ENCODE results near the gene PHC2. TPM values are rescaled to one million over a fixed set of nuclear protein-coding genes. Genes with fewer than 3 reads are reported as not detected.

PHC2 gene, protein sequence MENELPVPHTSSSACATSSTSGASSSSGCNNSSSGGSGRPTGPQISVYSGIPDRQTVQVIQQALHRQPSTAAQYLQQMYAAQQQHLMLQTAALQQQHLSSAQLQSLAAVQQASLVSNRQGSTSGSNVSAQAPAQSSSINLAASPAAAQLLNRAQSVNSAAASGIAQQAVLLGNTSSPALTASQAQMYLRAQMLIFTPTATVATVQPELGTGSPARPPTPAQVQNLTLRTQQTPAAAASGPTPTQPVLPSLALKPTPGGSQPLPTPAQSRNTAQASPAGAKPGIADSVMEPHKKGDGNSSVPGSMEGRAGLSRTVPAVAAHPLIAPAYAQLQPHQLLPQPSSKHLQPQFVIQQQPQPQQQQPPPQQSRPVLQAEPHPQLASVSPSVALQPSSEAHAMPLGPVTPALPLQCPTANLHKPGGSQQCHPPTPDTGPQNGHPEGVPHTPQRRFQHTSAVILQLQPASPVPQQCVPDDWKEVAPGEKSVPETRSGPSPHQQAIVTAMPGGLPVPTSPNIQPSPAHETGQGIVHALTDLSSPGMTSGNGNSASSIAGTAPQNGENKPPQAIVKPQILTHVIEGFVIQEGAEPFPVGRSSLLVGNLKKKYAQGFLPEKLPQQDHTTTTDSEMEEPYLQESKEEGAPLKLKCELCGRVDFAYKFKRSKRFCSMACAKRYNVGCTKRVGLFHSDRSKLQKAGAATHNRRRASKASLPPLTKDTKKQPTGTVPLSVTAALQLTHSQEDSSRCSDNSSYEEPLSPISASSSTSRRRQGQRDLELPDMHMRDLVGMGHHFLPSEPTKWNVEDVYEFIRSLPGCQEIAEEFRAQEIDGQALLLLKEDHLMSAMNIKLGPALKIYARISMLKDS
- 58.2 TPM for polyA plus RNA-seq
- long read RNA-seq, donor 1, transcript PHC2-202 (7 exons, 2,550 nt), result major isoform, 5 of 5 reads
- long read RNA-seq, donor 1, partial matches to known transcripts, result 0 of 5 reads
- long read RNA-seq, donor 1, other reads (novel, unspliced or antisense), result 0 of 5 reads
- long read RNA-seq, donor 2, transcript PHC2-202 (7 exons, 2,550 nt), result major isoform, 13 of 13 reads
- long read RNA-seq, donor 2, partial matches to known transcripts, result 0 of 13 reads
- long read RNA-seq, donor 2, other reads (novel, unspliced or antisense), result 0 of 13 reads
- long read RNA-seq, donor 3, result 0 reads
- long read RNA-seq, donor 4, partial matches to known transcripts, result 0 of 1 reads
- long read RNA-seq, donor 4, other reads (novel, unspliced or antisense), result 0 of 1 reads
- long read RNA-seq, donor 5, transcript PHC2-202 (7 exons, 2,550 nt), result major isoform, 8 of 8 reads
- long read RNA-seq, donor 5, partial matches to known transcripts, result 0 of 8 reads
- long read RNA-seq, donor 5, other reads (novel, unspliced or antisense), result 0 of 8 reads
- long read RNA-seq, donor 6, transcript PHC2-202 (7 exons, 2,550 nt), result major isoform, 6 of 11 reads
- long read RNA-seq, donor 6, partial matches to known transcripts, result 0 of 11 reads
- long read RNA-seq, donor 6, other reads (novel, unspliced or antisense), result 5 of 11 reads
- long read RNA-seq, donor 7, partial matches to known transcripts, result 0 of 5 reads
- long read RNA-seq, donor 7, other reads (novel, unspliced or antisense), result 0 of 5 reads
- long read RNA-seq, donor 8, transcript PHC2-202 (7 exons, 2,550 nt), result major isoform, 15 of 20 reads
- long read RNA-seq, donor 8, partial matches to known transcripts, result 0 of 20 reads
- long read RNA-seq, donor 8, other reads (novel, unspliced or antisense), result 5 of 20 reads
- long read RNA-seq, donor 9, transcript PHC2-202 (7 exons, 2,550 nt), result major isoform, 6 of 7 reads
- long read RNA-seq, donor 9, partial matches to known transcripts, result 0 of 7 reads
- long read RNA-seq, donor 9, other reads (novel, unspliced or antisense), result 0 of 7 reads
- long read RNA-seq, donor 10, transcript PHC2-202 (7 exons, 2,550 nt), result major isoform, 7 of 8 reads
- long read RNA-seq, donor 10, partial matches to known transcripts, result 0 of 8 reads
- long read RNA-seq, donor 10, other reads (novel, unspliced or antisense), result 0 of 8 reads
- long read RNA-seq, donor 11, transcript PHC2-202 (7 exons, 2,550 nt), result major isoform, 8 of 9 reads
- long read RNA-seq, donor 11, partial matches to known transcripts, result 0 of 9 reads
- long read RNA-seq, donor 11, other reads (novel, unspliced or antisense), result 0 of 9 reads

DNA sequence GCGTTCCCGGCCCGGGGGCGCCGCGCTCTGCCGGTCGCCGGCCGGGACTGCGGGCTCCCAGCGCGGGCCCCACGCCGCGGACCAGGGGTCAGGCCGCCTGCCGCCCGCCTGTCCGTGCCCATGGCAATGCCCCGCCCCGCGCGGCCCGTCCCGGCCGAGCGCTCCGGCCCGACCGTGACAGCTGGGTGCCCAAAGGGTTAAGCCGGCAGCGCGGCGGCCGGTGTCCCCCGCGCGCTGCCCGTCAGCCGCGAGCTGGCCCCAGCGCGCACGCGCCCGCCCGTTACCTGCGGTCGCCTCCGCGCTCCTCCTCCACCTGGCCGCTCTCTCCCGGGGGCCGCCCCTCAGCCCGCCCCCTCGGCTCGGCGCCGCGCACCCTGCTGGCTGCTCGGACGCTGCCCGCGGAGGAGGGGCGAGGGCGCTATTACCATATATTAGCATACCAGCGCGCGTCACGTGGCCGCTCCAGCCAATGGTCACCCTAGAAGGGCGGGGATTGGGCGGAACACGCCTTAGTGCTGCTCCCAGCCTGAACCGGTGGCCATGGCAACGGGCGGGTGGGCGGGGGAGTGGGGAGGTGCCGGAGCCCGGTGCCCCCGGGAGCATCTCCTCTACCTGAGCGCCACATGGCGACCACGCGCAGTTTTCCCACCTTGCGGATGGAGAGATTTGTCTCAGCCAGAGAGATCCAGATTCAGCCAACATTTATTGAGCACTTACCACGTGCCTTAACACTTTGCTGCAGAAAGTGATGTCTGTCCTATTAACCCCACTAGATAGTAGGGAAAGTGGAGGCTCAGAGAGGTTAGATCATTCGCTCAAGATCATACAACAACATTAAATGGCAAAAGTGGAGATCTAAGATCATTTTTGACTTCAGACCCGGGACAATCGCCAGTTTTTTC is at the start of gene PHC2:
PHC2 (minus strand) TSS at position 404 of the 902 bp plus-strand sequence. CDS start 55,556 bp downstream, outside the sequence.
- Histone ChIP-seq H3K4me3 (ENCODE audit: low read length) (peak within 1 kb of the TSS; percentile 53), H3K27ac (ENCODE audit: low read length) (peak within 1 kb of the TSS; percentile 24), H3K9me3 (ENCODE audit: control insufficient read depth, low read depth, low read length) (no peaks in the 10 kb centered on the region), H3K27me3 (ENCODE audit: control insufficient read depth, insufficient read depth, low read length) (peaks cover 3% of the 10 kb centered on the region), H3K36me3 (ENCODE audit: control insufficient read depth, insufficient read depth, low read length) (no peaks in the 10 kb centered on the region), H3K4me1 (ENCODE audit: control insufficient read depth, insufficient read depth, low read length) (peaks cover 21% of the 10 kb centered on the region)
- no CpG with 5 or more reads among the region's 91 CpGs for WGBS (ENCODE audit: insufficient coverage, low lambda C conversion rate)
- peak; percentile 97 to 98 for DNase-seq

DNA sequence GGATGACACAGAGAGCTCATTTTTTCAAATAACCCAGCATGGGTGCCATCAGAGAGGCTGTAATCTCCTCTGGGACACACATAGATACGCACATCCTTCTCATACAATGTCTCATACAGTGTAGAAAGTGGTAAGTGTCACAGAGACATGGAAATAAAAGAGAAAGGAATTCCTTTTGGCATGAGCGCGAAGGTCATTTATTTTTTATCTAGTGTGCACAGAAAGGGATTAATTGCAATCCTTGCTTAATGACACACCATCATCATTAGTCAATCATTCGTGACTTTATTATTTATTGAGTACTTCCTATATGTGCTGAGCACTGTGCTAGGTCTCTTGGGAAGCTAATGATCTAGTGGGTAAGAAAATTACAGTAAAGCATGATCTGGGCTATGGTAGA is 46.6 kb upstream of the PHC2 start:
- Histone ChIP-seq H3K4me3 (ENCODE audit: low read length) (no peak overlapping the region), H3K27me3 (ENCODE audit: control insufficient read depth, insufficient read depth, low read length) (no peaks in the 10 kb centered on the region), H3K27ac (ENCODE audit: low read length) (no peak overlapping the region), H3K4me1 (ENCODE audit: control insufficient read depth, insufficient read depth, low read length) (no peaks in the 10 kb centered on the region), H3K36me3 (ENCODE audit: control insufficient read depth, insufficient read depth, low read length) (peaks cover 10% of the 10 kb centered on the region), H3K9me3 (ENCODE audit: control insufficient read depth, low read depth, low read length) (no peaks in the 10 kb centered on the region)
- DNase-seq, result no peak
- WGBS (ENCODE audit: insufficient coverage, low lambda C conversion rate), result 66% methylated on average over 3 of the region's 4 CpGs

DNA sequence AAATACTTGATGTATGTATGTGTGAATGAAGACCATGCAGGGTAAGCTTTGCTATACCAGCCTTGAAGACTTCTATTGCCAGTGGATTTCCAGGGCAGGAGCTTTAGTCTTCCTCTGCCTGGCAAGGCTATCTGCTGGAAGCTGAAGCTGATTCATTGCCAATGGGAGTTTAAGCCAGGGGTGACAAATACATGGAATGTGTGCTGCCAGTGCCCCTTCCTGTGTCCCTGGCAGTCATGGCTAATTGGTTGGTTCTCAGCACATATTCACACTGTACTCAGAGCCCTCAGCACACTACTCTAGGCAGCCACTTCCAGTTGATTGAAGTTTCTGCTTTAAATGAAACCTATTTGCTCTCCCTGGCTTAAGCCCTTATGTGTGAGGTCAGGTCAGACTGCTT is 43.0 kb upstream of the PHC2 start:
- no peak for DNase-seq
- H3K27me3 ChIP-seq (ENCODE audit: control insufficient read depth, insufficient read depth, low read length), result no peaks in the 10 kb centered on the region
- no peak overlapping the region for H3K4me3 ChIP-seq (ENCODE audit: low read length)
- H3K27ac ChIP-seq (ENCODE audit: low read length), result no peak overlapping the region
- H3K4me1 ChIP-seq (ENCODE audit: control insufficient read depth, insufficient read depth, low read length), result no peaks in the 10 kb centered on the region
- H3K9me3 ChIP-seq (ENCODE audit: control insufficient read depth, low read depth, low read length), result no peaks in the 10 kb centered on the region
- no peaks in the 10 kb centered on the region for H3K36me3 ChIP-seq (ENCODE audit: control insufficient read depth, insufficient read depth, low read length)

DNA sequence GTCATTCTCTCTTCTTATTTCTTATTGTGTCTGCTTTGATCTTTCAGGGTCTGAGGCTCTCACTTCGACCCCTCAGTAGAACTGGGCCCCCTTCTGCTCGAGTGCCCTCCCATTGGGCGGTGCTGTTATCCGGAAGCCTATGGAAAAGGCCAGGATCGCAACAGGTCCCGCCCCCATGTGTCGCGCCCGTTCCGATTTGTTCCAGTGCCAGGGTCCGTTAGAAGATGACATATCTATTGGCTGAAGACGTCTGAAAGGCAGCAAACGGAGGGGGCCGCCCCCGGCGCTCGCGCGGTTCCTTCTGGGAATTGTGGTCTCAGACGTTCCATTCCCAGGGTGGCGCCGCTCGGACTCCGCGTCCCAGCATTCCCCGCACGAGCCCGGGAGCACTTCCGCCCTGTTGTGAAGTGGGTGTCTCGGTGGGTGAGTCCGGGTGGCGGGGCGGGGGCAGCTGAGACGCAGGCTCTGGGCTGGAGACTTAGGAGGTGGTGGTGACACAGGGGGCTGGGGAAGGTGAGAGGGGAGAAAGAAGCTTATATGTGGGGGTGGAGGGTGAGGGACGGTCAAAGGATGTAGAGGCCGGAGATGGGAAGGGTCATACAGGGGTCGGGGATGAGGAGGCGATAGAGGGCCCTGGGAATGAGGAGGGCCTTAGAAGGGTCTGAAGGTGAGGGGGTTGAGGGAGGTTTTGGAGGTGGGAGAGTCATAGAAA is 41.5 kb upstream of the PHC2 start, which contains the start of gene ZSCAN20:
ZSCAN20 (plus strand) TSS at position 377 of the 712 bp plus-strand sequence. CDS start 6,644 bp downstream, outside the sequence.
- DNase-seq, result peak; percentile 97 to 99
- Histone ChIP-seq H3K27ac (ENCODE audit: low read length) (no peak within 1 kb of the TSS), H3K4me3 (ENCODE audit: low read length) (peak within 1 kb of the TSS; percentile 64), H3K36me3 (ENCODE audit: control insufficient read depth, insufficient read depth, low read length) (no peaks in the 10 kb centered on the region), H3K9me3 (ENCODE audit: control insufficient read depth, low read depth, low read length) (no peaks in the 10 kb centered on the region), H3K4me1 (ENCODE audit: control insufficient read depth, insufficient read depth, low read length) (no peaks in the 10 kb centered on the region), H3K27me3 (ENCODE audit: control insufficient read depth, insufficient read depth, low read length) (no peaks in the 10 kb centered on the region)
- WGBS (ENCODE audit: insufficient coverage, low lambda C conversion rate), result no CpG with 5 or more reads among the region's 38 CpGs

DNA sequence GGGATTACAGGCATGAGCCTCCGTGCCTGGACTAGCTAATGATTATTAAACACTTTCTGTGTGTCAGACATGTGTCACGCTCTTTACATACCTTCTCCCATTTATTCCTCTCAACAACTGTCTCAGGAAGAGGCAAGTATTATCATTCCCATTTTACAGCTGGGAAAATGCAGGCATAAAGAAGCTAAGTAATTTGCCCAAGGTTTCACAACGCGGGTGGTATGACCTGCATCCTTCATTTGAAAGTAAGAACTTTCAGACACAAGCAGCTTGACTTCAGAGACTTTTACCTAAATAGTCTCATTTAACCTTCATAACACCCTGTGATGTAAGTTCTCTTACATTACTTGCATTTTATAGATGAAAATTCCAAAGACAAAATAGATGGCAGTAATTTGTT is 40.5 kb upstream of the PHC2 start:
- Histone ChIP-seq H3K36me3 (ENCODE audit: control insufficient read depth, insufficient read depth, low read length) (no peaks in the 10 kb centered on the region), H3K4me3 (ENCODE audit: low read length) (no peak overlapping the region), H3K4me1 (ENCODE audit: control insufficient read depth, insufficient read depth, low read length) (no peaks in the 10 kb centered on the region), H3K9me3 (ENCODE audit: control insufficient read depth, low read depth, low read length) (no peaks in the 10 kb centered on the region), H3K27me3 (ENCODE audit: control insufficient read depth, insufficient read depth, low read length) (no peaks in the 10 kb centered on the region), H3K27ac (ENCODE audit: low read length) (no peak overlapping the region)
- no peak for DNase-seq
- WGBS (ENCODE audit: insufficient coverage, low lambda C conversion rate), result no CpG with 5 or more reads among the region's 4 CpGs

DNA sequence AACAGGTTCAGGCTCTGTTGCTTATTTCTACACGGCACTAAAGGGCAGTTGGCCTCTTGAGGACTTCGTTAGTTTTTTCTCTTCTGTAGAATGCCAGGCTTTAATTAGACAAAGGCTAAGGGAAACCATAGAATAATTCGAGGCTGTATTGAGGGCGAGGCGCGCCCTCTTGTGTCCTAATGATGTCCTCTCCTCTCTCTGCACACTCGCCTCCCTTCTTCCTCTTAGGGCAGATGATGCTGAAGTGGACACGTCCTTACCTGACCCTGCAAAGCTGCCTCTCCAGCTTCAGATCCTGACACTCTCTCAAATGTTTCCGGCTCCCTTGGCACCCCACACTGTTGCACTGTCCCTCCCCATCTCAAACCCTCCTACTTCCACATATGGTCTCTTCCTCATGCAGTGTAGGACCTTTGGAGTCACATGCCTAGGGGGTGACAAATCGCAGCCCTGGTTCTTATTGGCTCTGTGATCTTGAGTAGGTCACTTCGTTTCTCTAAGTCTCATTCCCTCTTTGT is 39.7 kb upstream of the PHC2 start:
- no CpG with 5 or more reads among the region's 11 CpGs for WGBS (ENCODE audit: insufficient coverage, low lambda C conversion rate)
- Histone ChIP-seq H3K36me3 (ENCODE audit: control insufficient read depth, insufficient read depth, low read length) (no peaks in the 10 kb centered on the region), H3K4me1 (ENCODE audit: control insufficient read depth, insufficient read depth, low read length) (no peaks in the 10 kb centered on the region), H3K27ac (ENCODE audit: low read length) (no peak overlapping the region), H3K9me3 (ENCODE audit: control insufficient read depth, low read depth, low read length) (no peaks in the 10 kb centered on the region), H3K4me3 (ENCODE audit: low read length) (no peak overlapping the region), H3K27me3 (ENCODE audit: control insufficient read depth, insufficient read depth, low read length) (no peaks in the 10 kb centered on the region)
- peak; percentile 64 to 66 for DNase-seq

DNA sequence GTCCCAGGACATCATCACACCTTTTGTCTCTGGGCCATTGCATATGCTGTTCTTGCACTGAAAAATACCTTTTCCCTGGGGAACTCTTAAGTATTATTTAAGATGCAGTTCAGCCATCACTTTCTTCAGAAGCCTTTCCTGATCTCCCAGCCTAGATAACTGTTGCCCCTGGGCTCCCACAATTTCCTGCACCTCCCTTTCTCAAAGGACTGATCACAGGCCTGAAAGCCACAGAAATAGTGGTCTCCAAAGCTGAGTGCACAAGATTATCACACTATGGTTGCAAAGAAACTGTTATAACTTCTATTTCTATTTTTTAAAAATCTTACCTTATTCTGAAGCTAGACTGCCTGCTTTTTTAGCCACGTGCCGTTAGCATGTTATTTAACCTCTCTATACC is 38.8 kb upstream of the PHC2 start:
- 92% methylated on average over 2 of the region's 2 CpGs for WGBS (ENCODE audit: insufficient coverage, low lambda C conversion rate)
- no peak overlapping the region for H3K27ac ChIP-seq (ENCODE audit: low read length)
- no peaks in the 10 kb centered on the region for H3K4me1 ChIP-seq (ENCODE audit: control insufficient read depth, insufficient read depth, low read length)
- no peak for DNase-seq
- H3K36me3 ChIP-seq (ENCODE audit: control insufficient read depth, insufficient read depth, low read length), result no peaks in the 10 kb centered on the region
- no peaks in the 10 kb centered on the region for H3K9me3 ChIP-seq (ENCODE audit: control insufficient read depth, low read depth, low read length)
- H3K27me3 ChIP-seq (ENCODE audit: control insufficient read depth, insufficient read depth, low read length), result no peaks in the 10 kb centered on the region
- H3K4me3 ChIP-seq (ENCODE audit: low read length), result no peak overlapping the region

DNA sequence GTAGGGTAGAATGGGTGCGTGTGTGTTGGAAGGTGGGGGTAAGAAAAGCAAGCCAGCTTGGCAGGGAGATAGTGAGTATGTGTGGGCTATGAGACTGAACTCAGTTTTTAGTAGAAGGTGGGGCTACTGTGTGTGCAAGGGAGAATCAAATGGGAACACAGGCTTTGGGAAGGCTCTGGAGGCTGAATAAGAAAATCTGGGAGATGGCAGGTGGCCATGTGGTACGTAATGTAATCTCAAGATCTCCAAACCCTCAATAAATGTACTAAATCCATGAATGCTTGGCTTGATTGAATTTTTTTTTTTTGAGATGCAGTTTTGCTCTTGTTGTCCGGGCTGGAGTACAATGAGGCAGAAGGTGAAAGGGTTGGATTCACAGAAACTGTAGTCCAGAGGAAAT is 38.1 kb upstream of the PHC2 start:
- 80% methylated on average over 1 of the region's 3 CpGs for WGBS (ENCODE audit: insufficient coverage, low lambda C conversion rate)
- no peaks in the 10 kb centered on the region for H3K4me1 ChIP-seq (ENCODE audit: control insufficient read depth, insufficient read depth, low read length)
- H3K9me3 ChIP-seq (ENCODE audit: control insufficient read depth, low read depth, low read length), result no peaks in the 10 kb centered on the region
- H3K27me3 ChIP-seq (ENCODE audit: control insufficient read depth, insufficient read depth, low read length), result no peaks in the 10 kb centered on the region
- DNase-seq, result no peak
- H3K27ac ChIP-seq (ENCODE audit: low read length), result no peak overlapping the region
- H3K36me3 ChIP-seq (ENCODE audit: control insufficient read depth, insufficient read depth, low read length), result no peaks in the 10 kb centered on the region
- no peak overlapping the region for H3K4me3 ChIP-seq (ENCODE audit: low read length)

All from large intestine (tissue), 12 donors.